ENCODE results near the gene COL4A6.

GRCh38 chrX:108157628-108158027 lies 280.6 kb downstream of the COL4A6 start:
- TF ChIP-seq CTCF (IDR thresholded peaks at IDR 0.05 in 8 of 11, conservative IDR thresholded peaks at IDR 0.05 in 3 of 11) (no peak), POLR2AphosphoS5 (IDR thresholded peaks at IDR 0.05) (no peak)
